ENCODE measurements around the gene LSM14A. TPM values are rescaled to one million over a fixed set of nuclear protein-coding genes. Genes with fewer than 3 reads are reported as not detected.

Gene LSM14A
- total RNA-seq, 2 experiments from 2014 or later, result 182 to 189 TPM

DNA sequence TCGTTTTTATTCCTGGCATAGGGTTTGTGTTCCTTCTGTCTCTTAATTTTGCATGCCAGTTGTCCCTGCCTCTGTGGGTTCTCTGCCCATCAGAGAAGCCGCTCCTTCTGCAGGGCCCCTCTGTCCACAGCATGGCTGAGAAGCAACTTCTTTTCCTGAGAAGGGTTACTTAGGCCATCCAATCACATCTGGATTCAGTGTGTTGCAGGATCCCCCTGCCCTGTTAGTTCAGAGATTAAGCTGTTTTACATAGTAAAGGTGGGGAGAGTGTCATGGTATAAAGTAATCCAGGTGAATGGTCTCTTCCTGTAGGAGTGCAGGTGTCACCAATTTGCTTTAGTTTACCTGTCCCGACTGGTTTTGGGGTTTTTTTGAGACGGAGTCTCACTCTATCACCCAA is 59.1 kb downstream of the LSM14A start:
- no peak for DNase-seq (ENCODE audit: low spot score)
- Histone ChIP-seq H3K36me3 (ENCODE audit: insufficient read depth, low read length) (peaks cover 65% of the 10 kb centered on the region), H3K4me2 (ENCODE audit: low read length) (no peak overlapping the region), H2AFZ (ENCODE audit: low read length) (no peak overlapping the region), H3K9me2 (ENCODE audit: insufficient read depth, low read length) (no peaks in the 10 kb centered on the region), H3K27ac (ENCODE audit: low read depth, low read length, poor library complexity, severe bottlenecking) (no peak overlapping the region), H3K79me2 (ENCODE audit: insufficient read depth, low read depth, low read length) (no peaks in the 10 kb centered on the region), H4K20me1 (ENCODE audit: insufficient read depth, low read length) (no peaks in the 10 kb centered on the region), H3K9me3 (ENCODE audit: low read length) (no peaks in the 10 kb centered on the region), H3K4me3 (ENCODE audit: low read depth, low read length, poor library complexity, severe bottlenecking) (no peak overlapping the region), H3K4me1 (ENCODE audit: insufficient read depth, low read length, poor library complexity, severe bottlenecking) (no peaks in the 10 kb centered on the region)
- BruUV-seq (replicated peaks), result no TSS peak
- TF ChIP-seq EZH2phosphoT487 (IDR thresholded peaks at IDR 0.05; ENCODE audit: borderline replicate concordance, low read depth, low read length), result no peak
- TF ChIP-seq, protein P1, sequence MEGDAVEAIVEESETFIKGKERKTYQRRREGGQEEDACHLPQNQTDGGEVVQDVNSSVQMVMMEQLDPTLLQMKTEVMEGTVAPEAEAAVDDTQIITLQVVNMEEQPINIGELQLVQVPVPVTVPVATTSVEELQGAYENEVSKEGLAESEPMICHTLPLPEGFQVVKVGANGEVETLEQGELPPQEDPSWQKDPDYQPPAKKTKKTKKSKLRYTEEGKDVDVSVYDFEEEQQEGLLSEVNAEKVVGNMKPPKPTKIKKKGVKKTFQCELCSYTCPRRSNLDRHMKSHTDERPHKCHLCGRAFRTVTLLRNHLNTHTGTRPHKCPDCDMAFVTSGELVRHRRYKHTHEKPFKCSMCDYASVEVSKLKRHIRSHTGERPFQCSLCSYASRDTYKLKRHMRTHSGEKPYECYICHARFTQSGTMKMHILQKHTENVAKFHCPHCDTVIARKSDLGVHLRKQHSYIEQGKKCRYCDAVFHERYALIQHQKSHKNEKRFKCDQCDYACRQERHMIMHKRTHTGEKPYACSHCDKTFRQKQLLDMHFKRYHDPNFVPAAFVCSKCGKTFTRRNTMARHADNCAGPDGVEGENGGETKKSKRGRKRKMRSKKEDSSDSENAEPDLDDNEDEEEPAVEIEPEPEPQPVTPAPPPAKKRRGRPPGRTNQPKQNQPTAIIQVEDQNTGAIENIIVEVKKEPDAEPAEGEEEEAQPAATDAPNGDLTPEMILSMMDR (conservative IDR thresholded peaks at IDR 0.05; ENCODE audit: low read length), result no peak
- ChIA-PET POLR2A (no interaction called here), CTCF (ENCODE audit: unreplicated experiment) (no interaction called here)
- intact Hi-C loops (cut with micrococcal nuclease; ENCODE audit: unreplicated experiment), result no loop called here

DNA sequence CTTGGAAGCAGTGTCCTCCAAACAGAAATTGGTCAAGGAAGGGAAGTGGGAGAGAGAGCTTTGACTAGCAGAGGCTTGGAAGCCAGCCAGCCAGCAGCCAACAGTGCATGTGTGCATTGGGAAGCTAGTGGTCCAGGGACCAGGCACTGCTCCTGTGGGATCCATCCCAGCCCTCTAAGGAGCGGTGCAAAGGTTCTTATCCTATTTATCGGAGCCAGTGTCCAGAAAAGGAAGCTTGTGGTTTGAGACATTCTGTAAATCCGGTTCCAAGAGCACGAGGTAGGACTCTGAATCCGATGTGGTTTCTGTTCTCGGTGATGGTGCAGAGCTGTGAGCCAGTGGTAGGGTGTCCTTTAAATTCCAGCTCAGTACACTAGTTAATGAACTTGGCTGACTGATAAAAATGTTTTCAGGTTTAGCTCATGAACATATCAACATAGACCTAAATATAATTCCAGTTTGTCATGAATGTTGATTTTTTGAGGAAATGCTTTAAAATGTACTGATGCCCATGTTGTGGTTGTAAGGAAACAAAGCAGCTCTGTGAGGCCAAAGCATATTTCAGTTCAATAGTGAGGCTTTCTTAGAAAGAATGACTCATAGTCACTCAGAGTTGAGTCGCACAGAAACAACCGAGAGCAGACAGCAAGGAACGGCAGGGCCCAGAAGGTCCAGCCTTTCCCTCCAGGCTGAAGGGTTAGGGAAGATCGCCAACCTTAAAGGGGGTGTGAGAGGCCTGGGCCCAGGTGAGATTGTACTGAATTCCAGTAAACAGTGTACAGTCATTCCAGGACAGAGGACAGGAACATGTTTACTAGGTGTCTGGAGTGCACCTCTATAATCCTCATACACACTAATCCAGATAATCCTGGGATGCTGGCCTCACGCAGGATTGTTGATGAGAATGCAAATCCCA is 60.5 kb downstream of the LSM14A start:
- CTCF ChIA-PET (ENCODE audit: unreplicated experiment), result interaction anchor here (0.9 kb wide), 1 partner anchor 114 kb away, joined by 3 read pairs; no protein-coding TSS in a partner anchor
- no peak for DNase-seq (ENCODE audit: low spot score)
- BruUV-seq (replicated peaks), result no TSS peak

More for the DNA sequence above, 60.5 kb downstream of the LSM14A start:
- intact Hi-C loops (cut with micrococcal nuclease; ENCODE audit: unreplicated experiment), result no loop called here
- Histone ChIP-seq H3K4me1 (ENCODE audit: insufficient read depth, low read length, poor library complexity, severe bottlenecking) (no peaks in the 10 kb centered on the region), H3K27ac (ENCODE audit: low read depth, low read length, poor library complexity, severe bottlenecking) (no peak overlapping the region), H3K36me3 (ENCODE audit: insufficient read depth, low read length) (peaks cover 51% of the 10 kb centered on the region), H4K20me1 (ENCODE audit: insufficient read depth, low read length) (no peaks in the 10 kb centered on the region), H3K4me3 (ENCODE audit: low read depth, low read length, poor library complexity, severe bottlenecking) (no peak overlapping the region), H3K9me3 (ENCODE audit: low read length) (no peaks in the 10 kb centered on the region), H3K79me2 (ENCODE audit: insufficient read depth, low read depth, low read length) (no peaks in the 10 kb centered on the region), H3K9me2 (ENCODE audit: insufficient read depth, low read length) (no peaks in the 10 kb centered on the region), H3K4me2 (ENCODE audit: low read length) (no peak overlapping the region), H2AFZ (ENCODE audit: low read length) (no peak overlapping the region)
- POLR2A ChIA-PET, result no interaction called here
- TF ChIP-seq, protein P1 (conservative IDR thresholded peaks at IDR 0.05; ENCODE audit: low read length), result no peak
- TF ChIP-seq EZH2phosphoT487 (IDR thresholded peaks at IDR 0.05; ENCODE audit: borderline replicate concordance, low read depth, low read length), result no peak

All from OCI-LY7 (cell line).